Measurements from ENCODE around the gene CCNQ.

Gene CCNQ

DNA sequence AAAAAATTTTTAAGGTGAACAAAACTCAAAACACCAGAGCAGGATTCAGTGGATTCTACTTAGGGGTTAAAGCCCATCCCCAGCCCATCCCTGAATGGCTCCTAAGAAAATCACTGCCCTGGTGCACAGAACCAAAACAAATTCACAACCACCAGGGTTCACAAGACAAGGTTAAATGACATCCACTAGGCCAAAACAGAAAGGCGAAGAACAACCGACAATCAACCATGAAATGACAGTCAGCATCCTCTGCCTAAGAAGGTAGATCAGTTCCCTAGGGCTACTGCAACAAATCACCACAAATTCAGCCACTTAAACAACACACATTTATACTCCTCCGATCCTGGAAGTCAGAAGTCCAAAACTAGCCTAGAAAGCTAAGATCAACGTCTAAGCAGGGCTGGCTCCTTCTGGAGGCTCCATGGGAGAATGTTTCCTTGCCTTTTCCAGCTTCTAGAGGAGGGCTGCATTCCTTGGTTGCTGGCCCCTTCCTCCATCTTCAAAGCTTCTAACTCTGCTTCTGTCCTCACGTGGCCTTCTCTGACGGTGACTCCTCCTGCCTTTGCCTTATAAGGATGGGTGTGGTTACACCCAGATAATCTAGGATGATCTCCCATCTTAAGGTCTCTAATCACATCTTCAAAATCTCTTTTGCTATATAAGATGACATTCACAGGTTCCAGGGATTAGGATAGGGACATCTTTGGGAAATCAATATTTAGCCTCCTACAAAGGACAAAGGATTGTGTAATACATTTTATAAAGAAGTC lies 1.8 kb downstream of the CCNQ start:
- no peaks in the 10 kb centered on the region for H3K27me3 ChIP-seq (replicated peaks)
- no peaks in the 10 kb centered on the region for H3K36me3 ChIP-seq (replicated peaks)
- DNase-seq = no peak
- H3K4me3 ChIP-seq (ENCODE audit: low read depth, low read length) = no peak overlapping the region
- no peak overlapping the region for H3K27ac ChIP-seq
- in situ Hi-C loops (cut with HindIII; ENCODE audit: low pct_ligation_motif_present, low sequenced_read_pairs) = no loop called here
- TF ChIP-seq, protein P1, sequence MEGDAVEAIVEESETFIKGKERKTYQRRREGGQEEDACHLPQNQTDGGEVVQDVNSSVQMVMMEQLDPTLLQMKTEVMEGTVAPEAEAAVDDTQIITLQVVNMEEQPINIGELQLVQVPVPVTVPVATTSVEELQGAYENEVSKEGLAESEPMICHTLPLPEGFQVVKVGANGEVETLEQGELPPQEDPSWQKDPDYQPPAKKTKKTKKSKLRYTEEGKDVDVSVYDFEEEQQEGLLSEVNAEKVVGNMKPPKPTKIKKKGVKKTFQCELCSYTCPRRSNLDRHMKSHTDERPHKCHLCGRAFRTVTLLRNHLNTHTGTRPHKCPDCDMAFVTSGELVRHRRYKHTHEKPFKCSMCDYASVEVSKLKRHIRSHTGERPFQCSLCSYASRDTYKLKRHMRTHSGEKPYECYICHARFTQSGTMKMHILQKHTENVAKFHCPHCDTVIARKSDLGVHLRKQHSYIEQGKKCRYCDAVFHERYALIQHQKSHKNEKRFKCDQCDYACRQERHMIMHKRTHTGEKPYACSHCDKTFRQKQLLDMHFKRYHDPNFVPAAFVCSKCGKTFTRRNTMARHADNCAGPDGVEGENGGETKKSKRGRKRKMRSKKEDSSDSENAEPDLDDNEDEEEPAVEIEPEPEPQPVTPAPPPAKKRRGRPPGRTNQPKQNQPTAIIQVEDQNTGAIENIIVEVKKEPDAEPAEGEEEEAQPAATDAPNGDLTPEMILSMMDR (IDR thresholded peaks at IDR 0.05; ENCODE audit: low read depth, low read length, missing control alignments) = no peak

DNA sequence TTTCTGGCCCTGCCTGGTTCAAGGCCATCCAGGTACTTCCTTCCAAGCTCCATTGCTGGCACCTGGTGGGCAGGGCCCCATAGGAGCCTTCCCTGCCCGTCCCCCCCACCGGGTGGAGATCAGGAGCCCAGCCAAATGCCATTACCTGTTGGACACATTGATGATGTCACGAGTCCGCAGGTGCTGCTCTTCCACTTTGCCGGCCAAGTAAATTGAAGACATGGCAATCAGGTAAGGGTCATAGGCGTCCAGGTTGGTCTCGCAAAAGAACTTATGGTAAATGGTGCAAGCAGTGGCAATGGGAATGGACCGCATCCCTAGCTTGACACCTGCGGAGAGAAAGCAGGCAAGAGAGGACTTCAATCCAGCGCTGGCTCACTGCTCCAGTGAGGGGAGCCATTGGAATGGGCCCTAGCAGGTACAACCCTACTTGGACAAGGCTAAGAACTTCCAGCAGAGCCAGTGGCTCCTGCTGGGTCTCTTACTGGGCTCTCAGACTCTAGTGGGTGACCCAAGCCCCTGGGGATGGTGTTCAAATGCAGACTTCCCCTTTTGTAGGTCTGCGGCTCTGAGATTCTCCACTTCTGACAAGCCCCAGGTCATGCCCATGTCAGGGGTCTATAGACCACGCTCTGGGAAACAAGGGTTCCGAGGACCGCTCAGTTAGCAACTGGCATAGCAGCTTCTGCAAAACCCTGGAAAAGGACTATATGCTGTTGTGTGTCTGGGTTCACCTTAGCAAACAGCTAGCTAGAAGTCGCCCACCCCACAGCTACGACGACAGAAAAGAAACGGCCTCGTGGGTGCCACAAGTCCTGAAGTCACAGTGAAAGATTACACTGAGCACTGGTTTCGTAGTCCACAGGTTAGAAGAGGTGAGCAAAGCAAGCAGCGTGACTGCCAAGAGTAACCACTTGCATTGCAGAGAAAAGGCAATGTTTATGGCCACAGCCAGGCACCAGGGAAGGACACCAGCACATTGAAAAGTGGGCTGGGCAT lies 2.8 kb downstream of the CCNQ start:
- H3K4me3 ChIP-seq (ENCODE audit: low read depth, low read length) = no peak overlapping the region
- DNase-seq = no peak
- TF ChIP-seq, protein P1 (IDR thresholded peaks at IDR 0.05; ENCODE audit: low read depth, low read length, missing control alignments) = no peak
- no peaks in the 10 kb centered on the region for H3K36me3 ChIP-seq (replicated peaks)
- in situ Hi-C loops (cut with HindIII; ENCODE audit: low pct_ligation_motif_present, low sequenced_read_pairs) = no loop called here
- H3K27me3 ChIP-seq (replicated peaks) = no peaks in the 10 kb centered on the region
- no peak overlapping the region for H3K27ac ChIP-seq

DNA sequence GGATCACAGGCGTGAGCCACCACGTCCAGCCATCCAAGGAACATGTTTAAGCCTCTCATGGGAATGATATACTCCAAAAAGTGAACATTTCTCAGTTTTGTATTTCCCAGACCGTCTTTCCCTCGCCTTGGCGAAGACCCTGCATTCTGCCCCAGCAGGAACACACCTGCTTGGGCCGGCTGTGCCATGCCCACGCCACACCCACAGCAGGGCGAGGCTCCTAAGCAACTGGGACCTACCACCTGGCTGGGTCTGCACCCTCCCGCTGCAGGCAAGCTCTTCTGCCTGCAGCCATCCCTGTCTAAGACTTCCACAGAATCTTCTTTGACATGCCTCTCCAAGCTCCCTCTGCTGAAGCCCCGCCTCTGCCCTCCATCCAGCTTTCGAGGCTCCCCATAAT lies 3.6 kb downstream of the CCNQ start:
- DNase-seq = no peak
- TF ChIP-seq, protein P1 (IDR thresholded peaks at IDR 0.05; ENCODE audit: low read depth, low read length, missing control alignments) = no peak
- no peaks in the 10 kb centered on the region for H3K36me3 ChIP-seq (replicated peaks)
- H3K27ac ChIP-seq = no peak overlapping the region
- no peaks in the 10 kb centered on the region for H3K27me3 ChIP-seq (replicated peaks)
- in situ Hi-C loops (cut with HindIII; ENCODE audit: low pct_ligation_motif_present, low sequenced_read_pairs) = no loop called here
- no peak overlapping the region for H3K4me3 ChIP-seq (ENCODE audit: low read depth, low read length)

DNA sequence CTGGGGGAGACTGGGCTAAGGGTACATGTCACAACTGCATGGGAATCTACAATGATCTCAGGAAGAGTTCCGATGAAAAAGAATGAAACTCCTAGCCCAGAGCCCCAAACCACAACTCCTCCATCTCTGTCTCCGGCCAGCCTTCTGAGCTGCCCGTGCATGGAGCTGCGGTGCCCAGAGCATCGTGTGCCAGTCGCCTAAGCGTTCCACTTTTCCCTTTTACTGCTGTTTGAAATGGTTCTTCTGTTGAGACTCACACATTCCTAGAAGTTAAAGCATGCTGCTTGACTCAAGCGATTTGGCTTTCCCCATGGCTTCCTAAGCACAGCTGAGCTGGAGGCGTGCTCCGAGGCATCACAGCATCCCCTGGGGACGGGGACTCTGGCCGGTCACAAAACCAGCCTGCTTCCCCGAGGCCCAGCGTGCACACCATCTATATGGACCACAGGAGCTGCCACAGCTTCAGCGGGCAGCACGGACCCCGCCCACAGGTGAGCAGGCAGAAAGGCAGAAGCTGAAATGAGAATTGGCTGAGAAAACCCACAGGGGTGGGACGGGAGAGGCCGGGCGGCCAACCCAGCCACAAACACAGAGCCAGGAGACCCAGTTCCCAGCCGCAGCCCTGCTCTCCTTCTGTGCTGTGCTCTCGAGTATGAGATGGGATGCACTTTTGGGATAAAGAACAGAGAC lies 5.0 kb downstream of the CCNQ start:
- no peaks in the 10 kb centered on the region for H3K36me3 ChIP-seq (replicated peaks)
- in situ Hi-C loops (cut with HindIII; ENCODE audit: low pct_ligation_motif_present, low sequenced_read_pairs) = no loop called here

DNA sequence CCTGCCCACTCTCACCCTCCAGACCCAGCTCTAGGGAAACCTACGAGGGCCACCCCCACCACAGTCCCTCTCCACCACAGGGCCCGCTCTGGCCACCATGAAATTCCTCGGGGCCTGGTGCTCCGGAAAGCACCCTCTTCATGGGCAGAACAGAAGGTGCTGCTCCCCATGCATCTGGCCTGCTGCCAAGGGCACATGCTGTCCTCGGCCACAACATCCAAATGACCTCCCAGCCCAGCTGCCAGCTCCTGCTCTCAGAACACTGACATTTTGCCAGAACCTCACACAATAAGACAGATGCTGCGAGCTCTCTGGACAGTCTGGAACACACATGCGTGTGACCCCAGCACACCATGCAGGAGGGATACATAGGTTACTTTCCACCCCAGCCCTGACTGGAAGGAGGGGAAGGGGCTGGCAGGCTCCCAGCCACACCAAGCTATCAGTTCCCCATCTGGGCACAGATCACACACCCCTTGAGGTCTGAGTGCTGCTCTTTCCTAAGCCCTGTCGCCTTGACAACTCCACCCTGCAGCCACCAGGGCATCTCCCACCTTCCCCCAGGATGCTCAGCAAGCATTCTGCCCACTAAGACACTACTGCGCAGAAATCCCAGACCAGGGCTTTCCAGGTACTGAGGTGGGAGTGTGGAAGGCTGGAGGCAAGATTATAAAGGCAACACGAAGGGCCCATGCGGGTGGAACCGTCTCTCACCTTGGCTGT lies 5.8 kb downstream of the CCNQ start:
- Histone ChIP-seq H3K27me3 (replicated peaks) (no peaks in the 10 kb centered on the region), H3K4me3 (ENCODE audit: low read depth, low read length) (no peak overlapping the region), H3K27ac (no peak overlapping the region), H3K36me3 (replicated peaks) (peaks cover 2% of the 10 kb centered on the region)
- in situ Hi-C loops (cut with HindIII; ENCODE audit: low pct_ligation_motif_present, low sequenced_read_pairs) = no loop called here
- DNase-seq = no peak
- TF ChIP-seq, protein P1 (IDR thresholded peaks at IDR 0.05; ENCODE audit: low read depth, low read length, missing control alignments) = no peak

More for the DNA sequence above, 5.0 kb downstream of the CCNQ start:
- no peaks in the 10 kb centered on the region for H3K27me3 ChIP-seq (replicated peaks)
- no peak for DNase-seq
- TF ChIP-seq, protein P1 (IDR thresholded peaks at IDR 0.05; ENCODE audit: low read depth, low read length, missing control alignments) = no peak
- H3K4me3 ChIP-seq (ENCODE audit: low read depth, low read length) = no peak overlapping the region
- H3K27ac ChIP-seq = no peak overlapping the region
